Gastroesophageal sphincter (tissue), 3 donors: ENCODE data around the gene WNT2.

Experiments used
- EP300 ChIP-seq: sonication (generic); formaldehyde crosslinking; IDR thresholded peaks from one replicate; pipeline ENCODE4 v1.6.1; 2017; ENCODE audit warnings: antibody characterized with exemption, mild to moderate bottlenecking
- POLR2A ChIP-seq, 2 donors: fragments of 450-650 bp; IDR thresholded peaks; one replicate each; pipeline ENCODE4 v1.6.1; 2017; ENCODE audit warnings: antibody characterized with exemption in 2 of 2, mild to moderate bottlenecking in 2 of 2, moderate library complexity in 1 of 2
- POLR2AphosphoS5 ChIP-seq: sonication (generic); formaldehyde crosslinking; IDR thresholded peaks from one replicate; pipeline ENCODE4 v1.6.1; 2017; ENCODE audit warnings: antibody characterized with exemption
- TF ChIP-seq, protein P1 (sequence below), 4 experiments: fragments of 200-600 bp in 2 of 4; fragments of 450-650 bp in 2 of 4; sonication (generic) in 1 of 4; IDR thresholded peaks; one replicate each; pipeline ENCODE4 v1.5.1; 2017 to 2019; ENCODE audit warnings: antibody characterized with exemption in 4 of 4, mild to moderate bottlenecking in 2 of 4, moderate library complexity in 2 of 4

DNA sequence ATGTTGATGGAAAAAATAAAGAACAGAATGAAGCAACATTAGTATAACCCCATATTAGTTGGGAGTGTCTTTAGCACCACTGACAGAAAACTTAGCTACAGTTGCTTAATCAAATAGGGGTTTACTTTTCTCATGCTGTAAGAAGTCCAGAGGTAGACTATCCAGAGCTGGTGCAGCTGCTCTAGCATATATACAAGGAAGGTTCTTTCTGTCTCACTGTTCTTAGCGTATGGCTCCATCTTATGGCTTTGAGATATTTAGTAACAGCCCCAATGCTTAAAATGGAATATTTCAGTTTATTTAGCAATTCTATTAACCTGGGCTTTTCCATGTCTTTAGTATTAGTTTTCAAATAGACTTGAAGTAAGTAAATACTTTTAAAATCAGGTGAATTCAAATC lies 15.2 kb upstream of the WNT2 start:
- TF ChIP-seq, protein P1, sequence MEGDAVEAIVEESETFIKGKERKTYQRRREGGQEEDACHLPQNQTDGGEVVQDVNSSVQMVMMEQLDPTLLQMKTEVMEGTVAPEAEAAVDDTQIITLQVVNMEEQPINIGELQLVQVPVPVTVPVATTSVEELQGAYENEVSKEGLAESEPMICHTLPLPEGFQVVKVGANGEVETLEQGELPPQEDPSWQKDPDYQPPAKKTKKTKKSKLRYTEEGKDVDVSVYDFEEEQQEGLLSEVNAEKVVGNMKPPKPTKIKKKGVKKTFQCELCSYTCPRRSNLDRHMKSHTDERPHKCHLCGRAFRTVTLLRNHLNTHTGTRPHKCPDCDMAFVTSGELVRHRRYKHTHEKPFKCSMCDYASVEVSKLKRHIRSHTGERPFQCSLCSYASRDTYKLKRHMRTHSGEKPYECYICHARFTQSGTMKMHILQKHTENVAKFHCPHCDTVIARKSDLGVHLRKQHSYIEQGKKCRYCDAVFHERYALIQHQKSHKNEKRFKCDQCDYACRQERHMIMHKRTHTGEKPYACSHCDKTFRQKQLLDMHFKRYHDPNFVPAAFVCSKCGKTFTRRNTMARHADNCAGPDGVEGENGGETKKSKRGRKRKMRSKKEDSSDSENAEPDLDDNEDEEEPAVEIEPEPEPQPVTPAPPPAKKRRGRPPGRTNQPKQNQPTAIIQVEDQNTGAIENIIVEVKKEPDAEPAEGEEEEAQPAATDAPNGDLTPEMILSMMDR (IDR thresholded peaks at IDR 0.05) = no peak
- no peak for TF ChIP-seq POLR2A (IDR thresholded peaks at IDR 0.05)
- TF ChIP-seq EP300 = no peak
- no peak for TF ChIP-seq POLR2AphosphoS5
